Subcutaneous abdominal adipose tissue (tissue), 5 donors: ENCODE measurements around the gene TSPAN32.

Experiments
- H3K27ac ChIP-seq: one replicate; pipeline ENCODE4 v1.7.0; 2013; ENCODE audit warnings: low read depth, mild to moderate bottlenecking, inconsistent platforms, low read length, moderate library complexity
- H3K27me3 ChIP-seq, 5 donors: one replicate each; pipeline ENCODE4 v1.7.0; 2013; ENCODE audit warnings: low read length in 5 of 5, inconsistent platforms in 1 of 5; ENCODE audit not compliant: control insufficient read depth in 5 of 5, insufficient read depth in 4 of 5
- H3K36me3 ChIP-seq, 5 donors: one replicate each; pipeline ENCODE4 v1.7.0; 2013; ENCODE audit warnings: low read length in 5 of 5; ENCODE audit not compliant: control insufficient read depth in 5 of 5, insufficient read depth in 5 of 5
- H3K4me1 ChIP-seq, 5 donors: one replicate each; pipeline ENCODE4 v1.7.0; 2013; ENCODE audit warnings: low read length in 5 of 5, mild to moderate bottlenecking in 3 of 5, moderate library complexity in 1 of 5; ENCODE audit not compliant: control insufficient read depth in 5 of 5, insufficient read depth in 5 of 5
- H3K4me3 ChIP-seq, 5 donors: one replicate each; pipeline ENCODE4 v1.7.0; 2013; ENCODE audit warnings: low read length in 5 of 5, low read depth in 1 of 5
- H3K9ac ChIP-seq, 5 donors: one replicate each; pipeline ENCODE4 v1.7.0; 2013; ENCODE audit warnings: low read length in 5 of 5, mild to moderate bottlenecking in 4 of 5, moderate library complexity in 3 of 5
- H3K9me3 ChIP-seq, 5 donors: one replicate each; pipeline ENCODE4 v1.7.0; 2013; ENCODE audit warnings: low read length in 5 of 5; ENCODE audit not compliant: control insufficient read depth in 5 of 5
- donor health status: healthy.
- donor health status: healthy.
- donor health status: healthy.
- donor health status: healthy.
- donor health status: healthy.

Gene TSPAN32

DNA sequence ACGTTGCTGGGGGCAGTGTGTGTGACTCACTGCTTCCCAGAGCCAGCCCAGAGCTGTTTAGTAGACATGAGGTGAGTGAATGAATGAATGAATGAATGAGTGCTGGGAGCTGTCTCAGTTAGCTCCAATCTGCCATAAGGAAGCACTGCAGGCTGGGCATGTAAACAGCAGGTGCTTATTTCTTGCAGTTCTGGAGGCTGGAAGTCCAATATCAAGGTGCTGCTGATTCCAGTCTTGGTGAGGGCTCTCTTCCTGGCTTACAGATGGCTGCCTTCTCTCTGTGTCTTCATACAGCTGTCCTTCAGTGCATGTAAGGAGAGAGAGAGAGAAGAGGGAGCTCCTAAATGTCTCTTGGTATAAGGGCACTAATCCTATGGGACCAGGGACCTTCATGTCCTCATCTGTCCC lies 4.2 kb upstream of the TSPAN32 start:
- no peak overlapping the region for H3K4me3 ChIP-seq
- H3K27me3 ChIP-seq = peaks cover 0 to 5% (median 2%) of the 10 kb centered on the region in 5 donors
- H3K27ac ChIP-seq = no peak overlapping the region
- H3K9me3 ChIP-seq = no peaks in the 10 kb centered on the region
- no peak overlapping the region for H3K9ac ChIP-seq
- peaks cover 0 to 12% (median 4%) of the 10 kb centered on the region in 5 donors for H3K4me1 ChIP-seq
- H3K36me3 ChIP-seq = no peaks in the 10 kb centered on the region

DNA sequence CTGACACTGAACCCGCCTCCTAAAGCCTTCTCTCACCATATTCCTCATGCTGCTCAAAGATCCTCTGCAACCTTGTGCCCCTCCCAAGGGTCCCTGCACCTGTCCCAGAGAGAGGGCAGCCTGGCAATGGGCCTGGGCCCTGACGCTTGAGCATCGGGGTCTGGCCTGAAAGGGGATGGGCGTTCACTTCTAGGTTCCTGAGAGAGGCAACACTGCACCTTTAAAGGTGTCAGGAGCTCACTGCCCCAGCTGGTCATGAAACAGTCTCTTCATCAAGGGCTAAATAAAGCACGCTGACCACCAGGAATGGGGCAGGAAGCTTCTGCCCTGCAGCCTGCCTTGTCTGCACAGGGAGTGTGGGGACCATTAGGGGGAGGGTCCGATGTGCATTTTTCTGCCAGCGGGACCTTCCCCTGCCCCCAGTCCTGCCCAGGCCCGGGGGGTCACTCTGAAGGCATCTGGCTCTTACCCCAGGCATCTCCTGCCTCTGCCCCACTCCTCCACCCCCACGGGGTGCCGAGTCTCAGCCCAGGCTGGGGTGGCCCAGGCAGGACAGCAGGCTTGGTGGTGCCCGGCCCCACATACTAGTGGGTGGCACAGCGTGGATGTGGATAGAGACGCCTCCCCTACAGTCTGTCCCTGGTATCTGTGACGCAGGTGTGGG lies 3.5 kb upstream of the TSPAN32 start:
- H3K27ac ChIP-seq = no peak overlapping the region
- H3K4me1 ChIP-seq = peaks cover 0 to 17% (median 9%) of the 10 kb centered on the region in 5 donors
- peaks cover 0 to 8% (median 2%) of the 10 kb centered on the region in 5 donors for H3K27me3 ChIP-seq
- H3K36me3 ChIP-seq = no peaks in the 10 kb centered on the region
- H3K4me3 ChIP-seq = no peak overlapping the region
- no peaks in the 10 kb centered on the region for H3K9me3 ChIP-seq
- no peak overlapping the region for H3K9ac ChIP-seq

DNA sequence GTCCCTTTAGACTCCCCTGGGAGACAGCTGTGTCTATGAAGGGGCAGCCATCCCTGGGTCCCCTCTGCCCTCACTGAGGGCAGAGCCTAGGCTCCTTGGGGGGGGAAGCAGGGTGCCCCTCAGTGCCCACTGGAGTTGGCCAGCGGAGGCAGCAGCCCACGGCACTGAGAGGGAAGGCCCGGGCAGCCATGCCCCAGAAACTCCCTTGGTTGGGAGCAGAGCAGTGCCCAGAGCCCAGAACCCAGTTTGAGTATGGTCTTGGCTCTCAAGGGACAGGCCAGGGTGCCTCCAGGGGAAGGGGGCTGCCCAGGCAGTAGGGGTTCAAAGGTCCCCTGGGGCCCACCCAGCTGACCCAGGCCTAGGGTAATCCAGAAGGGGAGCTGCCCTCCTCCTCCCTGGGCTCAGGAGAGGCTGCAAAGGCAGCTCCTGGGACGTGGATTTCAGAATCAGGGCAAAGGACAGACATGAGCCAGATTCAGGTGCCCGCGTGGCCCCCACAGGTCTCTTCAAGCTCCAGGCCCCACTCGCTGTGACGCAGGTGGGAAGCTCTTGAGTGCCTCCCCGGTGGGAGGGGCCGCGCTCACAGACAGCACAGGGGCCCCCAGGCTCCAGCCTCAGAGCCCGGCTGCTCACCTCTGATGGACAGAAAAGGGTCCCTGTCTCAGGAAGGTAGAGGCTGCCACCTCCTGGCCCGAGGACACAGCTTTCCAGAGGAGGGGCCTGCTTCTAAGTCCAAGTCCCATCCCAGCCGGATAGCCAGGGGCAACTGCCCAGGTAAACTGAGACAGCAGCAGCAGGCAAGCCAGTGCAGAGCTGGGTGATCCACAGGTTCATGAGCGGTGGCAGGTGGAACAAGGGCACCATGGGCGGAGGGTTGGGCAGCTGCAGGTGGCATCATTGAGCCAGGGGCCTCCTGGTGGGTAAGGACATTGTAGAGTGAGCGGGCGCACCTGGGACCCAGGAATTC lies 2.7 kb upstream of the TSPAN32 start:
- H3K4me1 ChIP-seq = peaks cover 0 to 20% (median 9%) of the 10 kb centered on the region in 5 donors
- H3K4me3 ChIP-seq = no peak overlapping the region
- H3K9me3 ChIP-seq = no peaks in the 10 kb centered on the region
- no peak overlapping the region for H3K27ac ChIP-seq
- no peaks in the 10 kb centered on the region for H3K36me3 ChIP-seq
- H3K27me3 ChIP-seq = peaks cover 0 to 8% (median 2%) of the 10 kb centered on the region in 5 donors
- no peak overlapping the region for H3K9ac ChIP-seq

DNA sequence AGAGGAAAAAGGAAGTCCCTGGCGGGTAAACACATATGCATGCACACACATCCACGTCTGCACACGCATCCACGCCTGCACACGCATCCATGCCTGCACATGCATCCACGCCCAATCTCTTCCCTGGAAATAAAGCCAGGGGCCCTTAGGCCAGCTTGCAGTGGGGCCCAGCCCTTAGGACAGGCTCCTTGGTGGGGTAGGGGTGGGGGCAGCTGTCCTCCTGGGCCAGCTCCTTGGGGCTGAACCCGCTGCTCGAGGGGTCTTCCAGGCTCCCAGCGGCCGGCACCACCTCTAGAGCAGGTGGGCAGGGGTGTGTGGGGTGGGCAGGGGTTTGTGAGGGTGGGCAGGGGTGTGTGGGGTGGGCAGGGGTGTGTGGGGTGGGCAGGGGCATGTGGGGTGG lies 2.0 kb upstream of the TSPAN32 start:
- Histone ChIP-seq H3K9me3 (no peaks in the 10 kb centered on the region), H3K27ac (no peak overlapping the region), H3K36me3 (no peaks in the 10 kb centered on the region), H3K9ac (no peak overlapping the region), H3K27me3 (peaks cover 0 to 8% (median 2%) of the 10 kb centered on the region in 5 donors), H3K4me1 (peaks cover 0 to 20% (median 9%) of the 10 kb centered on the region in 5 donors), H3K4me3 (no peak overlapping the region)

DNA sequence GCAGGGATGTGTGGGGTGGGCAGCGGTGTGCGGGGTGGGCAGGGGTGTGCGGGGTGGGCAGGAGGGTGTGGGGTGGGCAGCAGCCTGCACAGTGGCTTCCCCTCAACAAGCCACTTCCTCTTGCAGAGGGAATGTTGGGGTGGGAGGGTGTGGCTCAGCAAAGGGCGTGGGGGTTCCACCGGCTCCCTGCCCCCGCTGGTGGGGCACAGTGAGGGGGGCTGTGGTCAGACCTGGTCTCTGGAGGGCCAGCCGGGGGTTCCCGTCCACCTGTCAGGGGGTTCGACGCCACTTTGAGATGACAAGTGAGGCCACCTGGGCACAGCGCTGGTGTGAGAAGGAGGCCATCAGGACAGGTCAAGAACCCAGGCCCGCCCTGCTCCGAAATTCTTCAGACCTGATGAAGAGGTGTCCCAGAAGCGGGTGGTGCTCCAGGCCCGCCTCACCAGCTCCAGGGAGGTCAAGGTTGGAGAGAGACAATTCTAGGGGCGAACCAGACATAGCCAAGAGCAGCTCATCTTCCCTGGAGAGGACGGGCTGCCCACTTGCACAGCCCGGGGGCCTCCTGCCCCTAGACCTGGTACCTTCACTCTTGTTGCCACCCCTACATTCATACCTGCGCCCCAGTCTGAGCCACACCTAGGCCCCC lies 1.4 kb upstream of the TSPAN32 start:
- Histone ChIP-seq H3K4me1 (peaks cover under 1 to 26% (median 15%) of the 10 kb centered on the region in 5 donors), H3K9ac (no peak overlapping the region), H3K27ac (no peak overlapping the region), H3K27me3 (peaks cover 0 to 8% (median 2%) of the 10 kb centered on the region in 5 donors), H3K9me3 (no peaks in the 10 kb centered on the region), H3K36me3 (no peaks in the 10 kb centered on the region), H3K4me3 (no peak overlapping the region)

DNA sequence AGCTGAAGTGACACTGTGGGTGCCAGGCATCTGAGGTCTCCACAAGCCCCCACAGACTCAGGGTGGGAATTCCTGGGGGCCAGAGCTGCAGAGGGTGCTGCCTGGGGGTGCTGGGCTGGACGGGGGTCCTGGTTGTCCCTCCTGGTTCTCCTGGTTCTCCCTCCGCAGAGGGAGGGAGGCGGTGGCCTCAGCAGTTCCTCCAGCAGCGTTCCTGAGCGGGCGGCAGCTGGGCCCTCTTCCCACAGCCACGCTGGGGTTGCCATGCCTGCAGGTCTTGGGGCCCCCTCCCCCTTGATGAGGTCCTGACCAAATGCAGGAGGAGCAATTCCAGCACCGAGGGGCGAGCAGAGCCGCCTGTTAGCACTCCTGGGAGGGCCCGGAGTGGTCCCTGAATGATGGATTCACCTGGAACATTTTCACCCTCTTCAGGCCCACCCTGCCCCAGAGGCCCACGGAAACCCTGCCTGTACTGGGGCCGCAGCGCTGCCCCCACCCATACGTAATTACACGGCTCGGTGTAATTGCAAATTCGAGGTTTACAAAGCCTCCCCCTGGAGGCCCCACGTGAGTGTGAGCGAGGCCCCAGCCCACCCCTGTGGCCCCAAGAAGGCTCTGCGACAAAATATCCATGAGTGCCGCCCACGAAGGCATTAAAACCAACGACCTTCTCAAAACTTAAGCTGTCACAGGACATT lies 730 bp upstream of the TSPAN32 start:
- Histone ChIP-seq H3K27me3 (peaks cover 0 to 8% (median 2%) of the 10 kb centered on the region in 5 donors), H3K9me3 (no peaks in the 10 kb centered on the region), H3K4me3 (peak overlapping the region in 1 of 5 donors; percentile 22), H3K27ac (no peak overlapping the region), H3K9ac (peak overlapping the region in 1 of 5 donors; percentile 39), H3K36me3 (no peaks in the 10 kb centered on the region), H3K4me1 (peaks cover 6 to 33% (median 22%) of the 10 kb centered on the region in 5 donors)

DNA sequence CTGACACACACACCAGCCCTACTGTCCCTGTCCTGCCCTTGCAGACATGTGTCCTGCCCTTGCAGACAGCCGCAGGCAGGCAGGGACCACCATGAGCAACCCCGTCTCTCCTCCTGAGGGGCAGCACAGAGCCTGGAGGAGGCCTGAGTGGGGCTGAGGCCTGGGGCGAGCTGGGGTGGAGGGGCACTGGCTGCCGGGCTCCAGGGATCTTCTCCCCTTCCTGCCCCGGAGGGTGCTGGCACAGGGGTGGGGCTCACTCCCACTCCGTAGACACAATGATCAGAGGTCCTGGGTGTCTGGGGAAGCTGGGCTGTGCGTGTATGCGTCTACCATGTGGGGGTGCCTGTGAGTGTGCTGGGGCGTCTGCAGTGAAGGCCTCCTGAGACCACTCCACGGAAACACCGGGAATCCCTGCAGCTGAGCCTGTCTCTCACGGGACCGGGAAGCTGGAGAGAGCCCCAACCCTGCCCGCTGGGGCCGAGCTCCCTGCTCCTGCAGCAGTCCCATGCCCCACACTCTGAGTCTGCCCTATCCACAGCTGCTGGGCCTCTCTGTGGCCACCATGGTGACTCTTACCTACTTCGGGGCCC lies 588 bp downstream of the TSPAN32 start:
- peaks cover 0 to 8% (median 2%) of the 10 kb centered on the region in 5 donors for H3K27me3 ChIP-seq
- H3K9ac ChIP-seq = peak overlapping the region in 2 of 5 donors; percentile 19 to 28
- no peaks in the 10 kb centered on the region for H3K36me3 ChIP-seq
- H3K4me3 ChIP-seq = peak overlapping the region in 2 of 5 donors; percentile 18 to 21
- no peaks in the 10 kb centered on the region for H3K9me3 ChIP-seq
- no peak overlapping the region for H3K27ac ChIP-seq
- peaks cover 8 to 44% (median 34%) of the 10 kb centered on the region in 5 donors for H3K4me1 ChIP-seq

DNA sequence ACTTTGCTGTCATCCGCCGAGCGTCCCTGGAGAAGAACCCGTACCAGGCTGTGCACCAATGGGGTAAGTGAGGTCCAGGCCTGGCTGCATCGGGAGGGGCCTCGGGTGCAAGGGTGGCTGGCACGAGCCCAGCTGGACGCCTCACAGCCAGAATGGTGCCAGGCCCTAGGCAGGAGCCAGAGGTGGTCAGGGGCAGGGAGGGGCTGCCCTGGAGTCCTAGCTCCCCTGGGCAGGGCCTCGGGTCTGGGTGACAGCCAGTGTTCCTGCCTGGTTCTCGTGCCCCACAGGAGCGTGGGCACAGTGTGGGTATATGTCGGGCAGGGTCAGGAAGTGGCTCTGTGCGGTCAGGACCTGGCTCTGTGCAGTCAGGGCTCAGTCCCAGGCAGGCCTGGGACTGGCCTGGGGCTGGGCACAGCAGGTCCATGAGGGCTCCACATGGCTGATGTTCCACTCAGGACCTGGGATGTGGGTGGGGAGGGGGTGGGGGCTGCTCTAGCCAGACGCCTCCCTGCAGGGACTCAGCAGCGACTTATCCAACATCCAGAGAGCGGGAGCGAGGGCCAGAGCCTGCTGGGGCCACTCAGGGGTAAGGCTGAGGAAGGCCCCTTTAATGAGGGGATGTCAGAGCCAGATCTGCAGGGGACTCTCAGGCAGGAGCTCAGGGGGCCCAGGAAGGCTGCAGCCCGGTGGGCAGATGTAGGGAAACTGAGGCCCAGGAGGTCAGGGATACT lies 1.2 kb downstream of the TSPAN32 start:
- H3K9me3 ChIP-seq = no peaks in the 10 kb centered on the region
- H3K4me1 ChIP-seq = peaks cover 8 to 48% (median 37%) of the 10 kb centered on the region in 5 donors
- peaks cover 0 to 8% (median 2%) of the 10 kb centered on the region in 5 donors for H3K27me3 ChIP-seq
- H3K27ac ChIP-seq = no peak overlapping the region
- H3K4me3 ChIP-seq = peak overlapping the region in 2 of 5 donors; percentile 18 to 21
- H3K36me3 ChIP-seq = no peaks in the 10 kb centered on the region
- peak overlapping the region in 2 of 5 donors; percentile 19 to 28 for H3K9ac ChIP-seq
